ENCODE results near the gene JPH2. TPM values are rescaled to one million over a fixed set of nuclear protein-coding genes. Genes with fewer than 3 reads are reported as not detected.
"Not testable (repeated sequence)": the region's sequence is repeated elsewhere in the genome, so short reads cannot be mapped to it uniquely, and the experiment has no call there.

The JPH2 gene
- total and polyA plus RNA-seq, 2 donors, result 40.5 to 83.5 TPM

GRCh38 chr20:44129911-44130718 is 56.9 kb downstream of the JPH2 start:
- WGBS, result 39% methylated on average over 9 of the region's 9 CpGs
- no peak overlapping the region for H3K4me3 ChIP-seq (ENCODE audit: low read depth, low read length)
- H3K27ac ChIP-seq (ENCODE audit: low read depth), result no peak overlapping the region
- no peaks in the 10 kb centered on the region for H3K4me1 ChIP-seq (ENCODE audit: insufficient read depth)
- no peaks in the 10 kb centered on the region for H3K36me3 ChIP-seq (ENCODE audit: insufficient read depth)
- no peak for DNase-seq (ENCODE audit: extremely low spot score)

GRCh38 chr20:44129300-44129699 is 57.7 kb downstream of the JPH2 start:
- H3K4me1 ChIP-seq (ENCODE audit: insufficient read depth); H3K36me3 ChIP-seq (ENCODE audit: insufficient read depth); H3K4me3 ChIP-seq (ENCODE audit: low read depth, low read length); H3K27ac ChIP-seq (ENCODE audit: low read depth); DNase-seq (ENCODE audit: extremely low spot score): not testable (repeated sequence)
- WGBS, result 76% methylated on average over 7 of the region's 7 CpGs

GRCh38 chr20:44126445-44126844 is 60.5 kb downstream of the JPH2 start:
- 92% methylated on average over 3 of the region's 3 CpGs for WGBS
- no peaks in the 10 kb centered on the region for H3K4me1 ChIP-seq (ENCODE audit: insufficient read depth)

GRCh38 chr20:44125332-44126127 is 61.5 kb downstream of the JPH2 start:
- Histone ChIP-seq H3K36me3 (ENCODE audit: insufficient read depth) (no peaks in the 10 kb centered on the region), H3K4me3 (ENCODE audit: low read depth, low read length) (no peak overlapping the region), H3K4me1 (ENCODE audit: insufficient read depth) (no peaks in the 10 kb centered on the region), H3K27ac (ENCODE audit: low read depth) (no peak overlapping the region)
- no peak for DNase-seq (ENCODE audit: extremely low spot score)
- WGBS, result 85% methylated on average over 12 of the region's 12 CpGs

More at GRCh38 chr20:44126445-44126844, 60.5 kb downstream of the JPH2 start:
- DNase-seq (ENCODE audit: extremely low spot score), result no peak
- no peak overlapping the region for H3K27ac ChIP-seq (ENCODE audit: low read depth)
- H3K36me3 ChIP-seq (ENCODE audit: insufficient read depth), result no peaks in the 10 kb centered on the region
- no peak overlapping the region for H3K4me3 ChIP-seq (ENCODE audit: low read depth, low read length)

GRCh38 chr20:44123874-44124535 is 63.0 kb downstream of the JPH2 start:
- Histone ChIP-seq H3K36me3 (ENCODE audit: insufficient read depth) (no peaks in the 10 kb centered on the region), H3K4me3 (ENCODE audit: low read depth, low read length) (no peak overlapping the region), H3K4me1 (ENCODE audit: insufficient read depth) (no peaks in the 10 kb centered on the region), H3K27ac (ENCODE audit: low read depth) (no peak overlapping the region)
- no peak for DNase-seq (ENCODE audit: extremely low spot score)
- WGBS, result 80% methylated on average over 8 of the region's 8 CpGs

- 64% methylated on average over 7 of the region's 7 CpGs for WGBS
- Histone ChIP-seq H3K36me3 (ENCODE audit: insufficient read depth) (no peaks in the 10 kb centered on the region), H3K4me3 (ENCODE audit: low read depth, low read length) (no peak overlapping the region), H3K4me1 (ENCODE audit: insufficient read depth) (no peaks in the 10 kb centered on the region), H3K27ac (ENCODE audit: low read depth) (no peak overlapping the region)
- no peak for DNase-seq (ENCODE audit: extremely low spot score)
Observed at GRCh38 chr20:44123251-44123650, 63.7 kb downstream of the JPH2 start.

- no peak for DNase-seq (ENCODE audit: extremely low spot score)
- 41% methylated on average over 9 of the region's 9 CpGs for WGBS
- H3K36me3 ChIP-seq (ENCODE audit: insufficient read depth), result no peaks in the 10 kb centered on the region
- H3K4me1 ChIP-seq (ENCODE audit: insufficient read depth), result no peaks in the 10 kb centered on the region
- no peak overlapping the region for H3K27ac ChIP-seq (ENCODE audit: low read depth)
- no peak overlapping the region for H3K4me3 ChIP-seq (ENCODE audit: low read depth, low read length)
Observed at GRCh38 chr20:44120676-44121425, 66.1 kb downstream of the JPH2 start.

- H3K27ac ChIP-seq (ENCODE audit: low read depth), result no peak overlapping the region
Observed at GRCh38 chr20:44118185-44119033, 68.6 kb downstream of the JPH2 start.

GRCh38 chr20:44117296-44118184 is 69.4 kb downstream of the JPH2 start:
- no peak overlapping the region for H3K4me3 ChIP-seq (ENCODE audit: low read depth, low read length)
- no peaks in the 10 kb centered on the region for H3K4me1 ChIP-seq (ENCODE audit: insufficient read depth)
- no peak overlapping the region for H3K27ac ChIP-seq (ENCODE audit: low read depth)
- DNase-seq (ENCODE audit: extremely low spot score), result no peak
- WGBS, result 80% methylated on average over 8 of the region's 8 CpGs
- H3K36me3 ChIP-seq (ENCODE audit: insufficient read depth), result no peaks in the 10 kb centered on the region

More at GRCh38 chr20:44118185-44119033, 68.6 kb downstream of the JPH2 start:
- H3K4me3 ChIP-seq (ENCODE audit: low read depth, low read length), result no peak overlapping the region
- no peak for DNase-seq (ENCODE audit: extremely low spot score)
- 82% methylated on average over 9 of the region's 9 CpGs for WGBS
- H3K4me1 ChIP-seq (ENCODE audit: insufficient read depth), result no peaks in the 10 kb centered on the region
- no peaks in the 10 kb centered on the region for H3K36me3 ChIP-seq (ENCODE audit: insufficient read depth)

GRCh38 chr20:44115762-44116644 is 71.0 kb downstream of the JPH2 start:
- WGBS, result 41% methylated on average over 76 of the region's 76 CpGs
- DNase-seq (ENCODE audit: extremely low spot score), result no peak
- no peaks in the 10 kb centered on the region for H3K4me1 ChIP-seq (ENCODE audit: insufficient read depth)
- H3K36me3 ChIP-seq (ENCODE audit: insufficient read depth), result no peaks in the 10 kb centered on the region
- H3K4me3 ChIP-seq (ENCODE audit: low read depth, low read length), result no peak overlapping the region
- H3K27ac ChIP-seq (ENCODE audit: low read depth), result no peak overlapping the region

- H3K4me1 ChIP-seq (ENCODE audit: insufficient read depth), result no peaks in the 10 kb centered on the region
- no peaks in the 10 kb centered on the region for H3K36me3 ChIP-seq (ENCODE audit: insufficient read depth)
- 89% methylated on average over 7 of the region's 7 CpGs for WGBS
- no peak overlapping the region for H3K27ac ChIP-seq (ENCODE audit: low read depth)
- H3K4me3 ChIP-seq (ENCODE audit: low read depth, low read length), result no peak overlapping the region
- DNase-seq (ENCODE audit: extremely low spot score), result no peak
Observed at GRCh38 chr20:44115181-44115580, 71.8 kb downstream of the JPH2 start.
